NCI-H2196 (cell line): Measurements from ENCODE around the gene TUFM.
"Not testable (repeated sequence)": the region's sequence is repeated elsewhere in the genome, so short reads cannot be mapped to it uniquely, and the experiment has no call there.

Experiments
- DNase-seq: peaks from one replicate; lab custom pipeline; 2025; ENCODE audit not compliant: unreplicated experiment; lab: John Stamatoyannopoulos, UW

TUFM gene

GRCh38 chr16:28875134-28876018 is 29.2 kb upstream of the TUFM start:
- DNase-seq = no peak

DNA sequence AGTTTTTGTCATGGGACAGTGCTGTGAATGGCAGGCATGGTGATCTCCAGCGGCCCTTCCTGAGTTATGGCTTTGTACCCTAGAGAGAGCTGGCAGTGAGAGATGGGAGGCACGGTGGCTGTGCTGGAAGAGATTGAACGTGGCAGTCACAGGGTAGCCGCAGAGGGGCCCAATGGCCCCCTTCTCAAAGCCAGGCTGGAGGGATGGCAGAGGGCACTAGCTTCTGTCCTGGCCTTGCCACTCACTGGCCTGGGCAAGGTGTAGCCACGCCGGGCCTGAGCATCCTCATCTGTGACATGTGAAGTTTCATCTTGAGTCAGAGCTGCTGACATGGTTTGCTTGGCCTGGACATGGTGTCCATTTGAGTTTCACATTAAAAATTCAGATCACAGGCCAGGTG is 28.3 kb upstream of the TUFM start:
- DNase-seq = no peak

DNA sequence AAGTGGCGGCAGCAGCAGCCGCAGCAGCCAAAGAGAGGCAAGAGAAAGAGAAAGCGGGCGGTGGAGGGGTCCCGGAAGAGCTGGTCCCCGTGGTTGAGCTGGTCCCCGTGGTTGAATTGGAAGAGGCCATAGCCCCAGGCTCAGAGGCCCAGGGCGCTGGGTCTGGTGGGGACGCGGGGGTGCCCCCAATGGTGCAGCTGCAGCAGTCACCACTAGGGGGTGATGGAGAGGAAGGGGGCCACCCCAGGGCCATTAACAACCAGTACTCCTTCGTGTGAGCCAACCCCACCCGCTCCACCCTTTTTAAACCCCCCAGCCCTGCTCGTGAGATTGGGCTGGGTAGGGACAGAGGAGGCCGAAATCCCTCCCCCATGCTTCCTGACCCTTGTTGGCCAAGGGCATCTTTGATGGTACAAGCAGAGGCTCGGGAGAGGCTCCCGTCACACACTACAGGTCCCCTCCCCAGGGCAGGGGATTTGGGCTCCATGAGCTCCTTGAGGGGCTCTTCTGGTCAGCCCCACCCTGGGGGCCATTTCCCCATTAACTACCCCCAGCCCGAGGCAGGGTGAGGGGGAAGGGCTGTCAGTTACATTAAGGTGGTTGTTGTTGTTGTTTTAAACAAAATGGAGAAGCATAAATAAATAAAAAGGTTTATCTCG is 27.5 kb upstream of the TUFM start:
- peak; percentile 26 for DNase-seq

DNA sequence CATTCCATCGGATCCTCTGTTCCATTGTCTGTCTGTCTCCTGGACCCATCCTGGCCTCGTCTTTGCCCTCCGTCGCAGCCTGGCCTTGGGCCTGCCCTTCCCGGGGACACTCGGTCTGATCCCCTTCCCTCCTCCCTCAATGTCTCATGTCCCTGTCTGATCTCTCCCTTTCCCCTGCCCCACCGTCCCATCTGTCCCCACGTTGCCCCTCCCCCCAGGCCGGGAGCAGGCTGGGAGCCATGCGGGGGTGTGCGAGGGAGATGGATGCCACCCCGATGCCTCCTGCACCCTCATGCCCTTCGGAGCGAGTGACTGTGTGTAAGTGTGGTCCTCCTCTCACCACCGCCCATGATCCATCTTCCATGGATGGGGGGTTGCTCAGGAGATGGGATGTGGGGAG is 26.8 kb upstream of the TUFM start:
- DNase-seq = no peak

GRCh38 chr16:28869201-28869600 is 23.1 kb upstream of the TUFM start:
- no peak for DNase-seq

- DNase-seq = not testable (repeated sequence)
Measured at GRCh38 chr16:28867646-28868045, 21.5 kb upstream of the TUFM start.

DNA sequence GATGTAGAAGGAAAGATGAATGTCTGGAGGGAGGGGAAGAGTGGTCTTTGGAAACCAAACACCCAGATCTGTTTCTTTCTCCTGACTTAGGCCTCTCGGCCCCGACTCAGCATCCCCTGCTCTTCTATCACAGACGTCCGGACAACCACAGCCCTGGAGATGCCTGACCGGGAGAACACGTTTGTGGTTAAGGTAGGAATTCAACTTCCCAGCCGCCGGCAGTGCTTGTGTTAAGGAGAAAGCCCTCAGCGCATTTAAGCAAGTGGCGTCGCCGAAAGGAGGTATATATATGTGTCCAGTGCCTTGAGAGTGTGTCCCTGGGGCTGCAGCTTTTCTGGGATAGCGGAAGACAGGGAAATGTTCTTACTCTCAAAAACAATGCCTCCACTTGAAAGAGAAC is 21.1 kb upstream of the TUFM start:
- DNase-seq = no peak

DNA sequence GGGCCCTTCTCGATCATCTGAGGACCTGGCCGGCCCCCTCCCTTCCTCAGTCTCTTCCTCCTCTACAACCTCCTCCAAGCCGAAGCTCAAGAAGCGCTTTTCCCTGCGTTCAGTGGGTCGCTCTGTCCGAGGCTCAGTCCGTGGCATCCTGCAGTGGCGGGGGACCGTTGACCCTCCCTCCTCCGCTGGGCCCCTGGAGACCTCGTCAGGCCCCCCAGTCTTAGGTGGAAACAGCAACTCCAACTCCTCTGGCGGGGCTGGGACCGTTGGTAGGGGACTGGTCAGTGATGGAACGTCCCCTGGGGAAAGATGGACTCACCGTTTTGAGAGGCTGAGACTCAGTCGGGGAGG is 20.3 kb upstream of the TUFM start:
- no peak for DNase-seq

GRCh38 chr16:28865722-28866453 is 19.7 kb upstream of the TUFM start:
- no peak for DNase-seq

- no peak for DNase-seq
Measured at GRCh38 chr16:28865001-28865688, 19.0 kb upstream of the TUFM start.

DNA sequence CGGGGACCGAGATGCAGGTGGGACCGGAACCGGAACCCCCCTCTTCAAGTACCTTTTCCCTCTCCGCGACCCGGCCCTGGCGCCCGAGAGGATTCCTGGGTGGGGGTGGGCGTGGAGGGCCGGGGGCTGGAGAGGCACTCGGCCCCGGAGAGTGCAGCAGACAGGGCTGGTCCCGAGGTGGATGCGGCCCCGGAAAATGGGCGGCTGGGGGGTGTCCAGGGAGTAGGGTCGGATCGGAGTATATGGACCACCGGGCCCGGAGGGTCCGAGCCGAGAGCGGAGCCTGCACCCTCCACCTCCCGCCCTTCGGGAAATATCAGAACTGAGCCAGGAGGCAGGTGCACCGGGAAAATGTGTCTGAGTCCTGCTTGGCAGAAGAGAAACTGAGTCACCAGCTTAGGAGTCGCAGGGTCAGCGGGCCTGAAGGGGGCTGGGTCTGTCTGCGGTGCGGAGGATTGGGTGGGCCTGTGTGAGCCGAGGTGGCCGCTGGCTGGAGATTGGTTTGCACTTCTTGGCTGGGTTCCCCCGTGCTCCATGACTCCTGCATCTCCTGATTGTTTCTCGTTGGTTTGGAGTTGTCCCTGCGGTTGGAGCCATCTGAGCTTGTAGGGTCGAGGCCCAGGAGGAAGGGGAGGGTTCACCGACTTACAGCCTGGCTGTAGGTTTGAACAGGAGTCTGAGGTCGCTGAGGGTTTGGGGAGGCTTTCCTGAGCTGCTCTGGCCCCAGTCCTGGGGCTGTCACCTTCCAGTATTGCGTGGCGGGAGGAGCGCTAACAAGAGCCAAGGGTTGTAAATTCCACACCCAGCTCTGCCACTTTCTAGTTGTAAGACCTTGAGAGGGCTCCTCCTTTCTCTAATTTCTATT is 18.0 kb upstream of the TUFM start:
- no peak for DNase-seq

DNA sequence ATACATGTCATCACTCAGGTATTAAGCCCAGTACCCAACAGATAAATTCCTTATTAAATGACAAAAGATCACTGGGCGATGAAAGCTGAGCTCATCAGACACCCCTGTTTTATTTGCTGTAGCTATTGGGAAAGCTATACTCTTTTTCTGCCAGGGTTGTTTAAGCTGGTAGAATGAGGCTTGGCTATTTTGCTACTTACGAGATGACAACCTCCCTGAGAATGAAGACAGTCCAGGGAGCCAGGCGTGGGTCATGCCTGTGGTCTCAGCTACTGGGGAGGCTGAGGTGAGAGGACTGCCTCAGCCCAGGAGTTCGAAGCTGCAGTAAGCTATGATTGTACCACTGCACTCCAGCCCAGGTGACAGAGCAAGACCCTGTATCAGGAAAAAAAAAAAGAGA is 13.2 kb upstream of the TUFM start:
- no peak for DNase-seq

- DNase-seq = no peak
Measured at GRCh38 chr16:28858421-28858820, 12.3 kb upstream of the TUFM start.

DNA sequence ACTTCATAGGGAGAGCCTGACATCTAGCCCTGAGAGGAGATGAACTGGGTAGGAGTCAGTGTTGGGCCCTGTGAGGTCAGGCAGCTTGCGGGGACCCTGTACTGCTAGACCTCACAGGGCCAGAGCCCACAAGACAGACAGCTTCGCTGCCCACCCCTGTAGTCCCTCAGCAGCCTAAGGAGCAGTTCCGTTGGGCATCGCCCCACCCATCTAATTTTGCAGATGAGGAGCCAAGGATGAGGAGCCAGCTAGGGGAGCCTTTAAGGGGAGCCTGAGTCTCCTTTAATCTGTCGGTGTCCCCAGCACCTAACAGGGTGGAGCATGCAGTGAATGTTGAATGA is 755 bp upstream of the TUFM start:
- no peak for DNase-seq

GRCh38 chr16:28845761-28846079 is 428 bp downstream of the TUFM start:
- no peak for DNase-seq

DNA sequence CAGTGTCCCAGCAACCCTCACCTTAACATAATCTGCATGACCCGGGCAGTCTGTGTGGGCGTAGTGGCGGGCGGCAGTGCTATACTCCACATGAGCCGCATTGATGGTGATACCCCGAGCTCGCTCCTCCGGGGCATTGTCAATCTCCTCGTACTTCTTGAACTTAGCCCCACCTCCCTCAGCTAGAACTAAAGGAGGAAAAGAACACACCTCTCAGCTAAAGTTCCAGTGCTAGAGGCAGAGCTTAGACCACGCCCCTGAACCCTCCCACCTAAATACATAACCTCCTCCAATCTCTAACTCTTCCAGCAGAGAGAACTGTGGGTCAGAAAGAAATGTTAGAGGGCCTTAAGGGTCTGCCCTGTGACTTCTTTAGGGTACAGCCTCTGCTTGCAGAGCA is 855 bp downstream of the TUFM start:
- peak; percentile 59 for DNase-seq

GRCh38 chr16:28844226-28844885 is 1.8 kb downstream of the TUFM start:
- DNase-seq = no peak

- DNase-seq = no peak
Measured at GRCh38 chr16:28843766-28844165, 2.4 kb downstream of the TUFM start.

DNA sequence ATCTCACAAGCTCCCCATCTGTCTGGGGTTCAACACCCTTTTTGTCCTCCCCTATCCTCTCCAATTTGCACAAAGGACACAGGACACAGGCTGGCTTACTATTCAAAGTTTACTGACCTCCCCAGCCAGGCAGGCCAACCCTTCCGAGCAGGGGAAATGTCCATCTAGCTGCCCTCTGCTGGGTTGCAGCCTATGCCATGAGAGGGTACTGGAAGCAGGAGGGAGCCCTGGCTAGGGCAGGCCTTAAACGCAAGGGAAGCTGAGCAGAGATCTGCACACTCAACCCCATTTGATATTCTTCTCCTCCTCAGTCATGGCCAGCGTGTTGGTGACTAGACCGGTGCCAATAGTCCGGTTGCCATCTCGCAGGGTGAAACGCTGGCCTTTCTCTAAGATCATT is 3.5 kb downstream of the TUFM start:
- no peak for DNase-seq

DNA sequence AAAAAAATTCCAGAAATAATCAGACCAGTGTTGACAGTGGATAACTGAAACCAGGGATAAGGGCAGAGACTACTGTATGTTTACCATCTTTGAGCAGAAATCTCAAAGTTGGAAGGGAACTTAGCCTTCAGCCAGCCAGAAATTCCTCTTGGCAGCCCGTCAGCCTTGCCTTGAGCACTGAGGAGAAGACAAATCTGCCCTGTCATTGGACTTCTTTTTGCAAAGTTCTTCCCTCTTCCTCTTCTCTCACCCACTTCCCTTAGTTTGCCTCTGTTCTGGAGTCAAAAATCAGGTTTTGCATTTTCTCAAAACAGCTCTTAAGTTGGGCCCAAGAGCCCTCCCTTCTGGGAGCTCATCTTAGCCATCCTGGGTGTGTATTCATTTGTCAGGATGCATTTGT is 6.2 kb downstream of the TUFM start:
- DNase-seq = no peak
